Non-pigmented ciliary epithelial cell (primary cell): ENCODE measurements around the gene HIVEP3.

Experiments
- DNase-seq: peaks from one replicate; pipeline ENCODE4 v3.0.0-alpha.2; 2010; ENCODE audit warnings: low read depth

HIVEP3 gene

DNA sequence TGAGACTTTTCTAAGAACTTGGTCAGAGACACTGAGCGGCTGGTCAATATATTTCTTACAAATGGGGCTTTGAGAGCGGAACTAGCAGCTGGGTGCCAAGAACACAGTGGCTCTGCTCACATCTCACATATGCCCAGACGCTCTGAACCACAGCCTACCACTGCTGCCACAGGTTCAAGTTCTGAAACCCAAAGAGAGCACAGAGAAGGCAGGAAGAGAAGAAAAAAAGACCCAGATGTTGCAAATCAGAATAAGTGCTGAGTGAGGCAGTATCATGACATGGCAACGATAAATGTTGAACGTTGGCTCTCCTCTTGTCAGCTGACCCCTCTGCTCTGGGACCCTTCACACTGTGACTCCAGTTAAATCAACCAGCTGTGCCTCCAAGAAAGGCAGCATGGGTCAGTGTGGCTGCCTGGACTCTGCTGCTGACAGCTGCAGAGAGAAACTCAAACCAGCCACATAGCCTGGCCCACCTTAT is 26.4 kb downstream of the HIVEP3 start:
- no peak for DNase-seq

DNA sequence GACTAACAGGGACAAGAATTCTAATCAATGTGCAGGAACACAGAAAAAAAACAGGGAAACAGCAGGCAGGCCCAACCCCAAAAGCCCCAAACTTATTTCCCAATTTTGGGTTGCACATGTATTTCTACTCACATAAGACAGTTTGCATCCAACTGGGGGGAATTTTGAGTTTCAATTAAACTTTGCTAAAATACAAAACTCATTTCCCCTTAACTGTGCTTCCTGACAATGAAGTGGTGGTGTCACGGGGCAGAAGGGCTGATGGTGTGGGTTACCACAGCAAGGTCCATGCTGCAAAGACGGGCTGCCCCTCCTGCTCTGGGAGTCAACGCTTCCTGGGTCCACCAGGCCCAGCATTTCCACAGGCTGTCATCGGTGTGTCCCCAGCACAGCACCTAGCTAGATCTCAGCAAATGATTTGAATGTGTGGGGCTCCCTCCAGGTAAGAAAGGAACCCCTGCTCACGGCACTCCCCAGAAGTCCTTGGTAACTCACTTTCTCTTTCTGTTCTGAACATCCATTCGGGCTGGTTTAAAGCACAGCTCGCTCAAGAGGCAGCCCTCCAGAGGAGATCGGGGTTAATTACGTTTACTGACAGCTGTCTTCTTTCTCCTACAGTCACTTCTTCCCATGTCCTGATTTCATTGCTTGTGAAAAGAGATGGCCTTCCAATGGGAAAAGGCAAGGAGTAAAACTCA is 27.4 kb downstream of the HIVEP3 start:
- no peak for DNase-seq

GRCh38 chr1:41890825-41891198 is 27.9 kb downstream of the HIVEP3 start:
- no peak for DNase-seq

GRCh38 chr1:41889506-41890414 is 29.0 kb downstream of the HIVEP3 start:
- DNase-seq = no peak

DNA sequence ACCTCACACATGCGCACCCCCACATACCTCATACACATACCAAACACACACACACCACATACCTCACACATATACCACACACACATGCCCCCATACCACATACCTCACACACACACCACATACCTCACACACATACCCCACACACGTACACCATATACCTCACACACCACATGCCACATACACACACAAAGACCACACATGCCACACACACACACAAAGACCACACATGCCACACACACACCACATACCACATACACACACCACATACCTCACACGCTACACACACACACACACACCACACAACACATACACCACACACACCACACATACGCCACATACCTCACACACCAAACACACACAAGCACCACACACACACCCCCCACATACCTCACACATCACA is 30.0 kb downstream of the HIVEP3 start:
- no peak for DNase-seq

DNA sequence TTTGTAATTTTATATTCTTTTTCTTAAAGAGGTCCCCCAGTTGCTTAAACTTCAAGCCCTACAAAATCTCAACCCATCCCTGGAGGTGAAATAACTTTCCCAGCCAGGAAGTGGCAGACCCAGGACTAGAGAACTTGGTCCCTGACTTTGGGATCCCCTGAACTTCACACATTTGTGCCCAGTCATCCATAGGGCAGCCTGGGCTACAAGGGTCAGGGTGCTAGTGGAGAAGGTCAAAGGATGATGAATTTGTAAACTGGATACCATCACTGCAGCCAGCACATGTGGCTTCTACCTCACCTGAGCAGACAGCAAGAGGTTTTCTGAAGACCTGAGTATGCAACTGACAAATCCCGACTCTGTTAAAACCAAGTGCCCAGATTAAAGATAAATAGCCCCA is 31.4 kb downstream of the HIVEP3 start:
- DNase-seq = no peak

- no peak for DNase-seq
Measured at GRCh38 chr1:41884256-41885230, 34.2 kb downstream of the HIVEP3 start.

DNA sequence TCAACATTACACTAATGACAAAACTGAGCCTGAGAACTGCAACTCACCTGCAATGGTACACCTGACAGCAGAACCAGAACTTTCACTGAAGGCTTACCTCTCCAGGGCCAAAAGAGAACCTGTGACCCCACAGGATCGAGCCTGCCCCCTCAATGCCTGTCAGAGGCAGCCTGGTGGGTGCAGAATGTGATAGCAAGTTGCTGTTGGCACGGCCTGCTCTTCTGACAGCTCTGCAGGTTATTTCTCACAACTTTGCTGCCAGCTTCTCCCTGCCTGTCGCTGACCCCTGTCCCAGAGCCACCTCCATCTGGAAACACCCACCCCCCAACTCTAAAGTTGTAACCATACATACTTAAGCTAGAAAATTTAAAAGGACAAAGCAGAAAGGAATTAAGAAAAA is 35.2 kb downstream of the HIVEP3 start:
- DNase-seq = no peak

DNA sequence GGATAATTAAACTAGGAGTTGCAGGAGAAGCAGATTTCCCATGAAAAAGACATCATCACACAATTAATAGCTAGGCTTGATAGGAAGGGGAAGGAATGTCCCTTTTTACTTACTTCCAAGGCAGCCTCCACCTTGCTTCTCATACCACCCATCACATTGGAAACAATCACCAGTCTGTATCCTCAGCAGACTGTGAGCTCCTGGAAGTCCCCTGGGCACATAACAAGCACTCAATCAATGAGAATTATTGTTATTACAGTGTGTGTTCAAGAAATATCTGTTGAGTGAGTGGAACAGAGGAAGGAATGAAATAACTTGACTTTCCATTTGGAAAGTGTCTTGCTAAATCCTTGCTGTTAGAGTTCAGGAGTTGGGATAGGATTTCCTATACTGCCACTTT is 36.2 kb downstream of the HIVEP3 start:
- no peak for DNase-seq

- DNase-seq = no peak
Measured at GRCh38 chr1:41882068-41882477, 36.6 kb downstream of the HIVEP3 start.

DNA sequence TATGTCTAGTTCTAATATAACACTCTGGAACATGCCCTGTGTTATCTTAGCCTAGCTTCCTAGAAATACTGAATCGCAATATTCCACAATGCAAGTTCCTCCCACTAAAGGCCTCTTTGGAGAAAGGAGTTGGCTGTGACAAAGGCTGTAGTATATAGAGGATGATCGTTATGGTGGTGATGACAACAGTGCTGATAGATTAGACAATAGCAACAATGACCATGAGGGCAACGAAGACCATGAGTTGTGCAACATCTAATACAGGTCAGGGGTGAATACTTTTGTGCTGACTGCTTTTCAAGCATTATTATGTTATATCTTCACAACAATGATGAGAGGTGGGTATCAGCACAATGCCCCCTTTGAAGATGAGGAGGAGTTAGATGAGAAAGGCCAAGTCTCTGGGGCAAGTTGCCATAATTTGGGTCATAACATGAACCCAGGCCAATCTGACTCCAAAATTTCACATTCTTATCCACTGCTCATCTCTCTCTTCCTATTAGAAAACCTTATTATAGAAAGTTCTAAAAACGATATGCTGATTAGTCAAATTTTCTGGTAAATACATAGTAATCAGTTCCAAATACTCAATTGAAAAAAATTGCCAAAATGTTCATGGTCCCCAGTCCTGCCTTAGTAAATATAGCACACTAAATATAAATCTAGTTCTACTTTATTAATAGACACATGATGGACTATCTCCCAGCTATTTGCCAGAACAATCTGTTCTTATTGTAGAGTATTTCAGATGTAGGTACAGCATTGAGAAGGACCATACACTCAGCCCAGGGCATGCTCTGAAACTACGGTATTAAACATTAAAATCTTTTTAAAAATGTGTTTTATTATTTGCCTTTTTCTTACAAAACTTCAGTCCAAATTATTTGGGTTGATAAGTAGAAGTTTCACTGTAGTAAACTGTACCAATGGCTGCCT is 37.5 kb downstream of the HIVEP3 start:
- DNase-seq = no peak

GRCh38 chr1:41880261-41880660 is 38.5 kb downstream of the HIVEP3 start:
- no peak for DNase-seq

DNA sequence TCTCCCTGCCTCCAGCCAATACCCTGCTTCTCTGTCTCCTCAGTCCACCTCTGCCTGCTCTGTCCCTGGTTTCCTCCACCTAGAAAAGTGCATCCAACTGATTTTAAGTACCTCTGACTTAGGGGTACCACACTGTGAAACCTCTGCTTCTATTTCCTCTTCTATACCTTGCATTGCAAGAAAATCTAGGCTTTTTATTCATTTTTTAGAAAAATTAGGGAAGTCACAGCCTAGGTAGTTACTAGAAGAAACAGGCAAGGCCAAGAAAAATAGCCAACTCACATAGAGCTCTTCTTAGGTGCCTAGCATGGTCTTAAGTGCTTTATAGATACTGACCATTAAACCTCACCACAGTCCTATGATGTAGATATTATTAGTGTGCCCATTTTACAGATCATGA is 39.1 kb downstream of the HIVEP3 start:
- DNase-seq = no peak

GRCh38 chr1:41878911-41879310 is 39.8 kb downstream of the HIVEP3 start:
- DNase-seq = no peak

- DNase-seq = no peak
Measured at GRCh38 chr1:41878495-41878894, 40.2 kb downstream of the HIVEP3 start.

DNA sequence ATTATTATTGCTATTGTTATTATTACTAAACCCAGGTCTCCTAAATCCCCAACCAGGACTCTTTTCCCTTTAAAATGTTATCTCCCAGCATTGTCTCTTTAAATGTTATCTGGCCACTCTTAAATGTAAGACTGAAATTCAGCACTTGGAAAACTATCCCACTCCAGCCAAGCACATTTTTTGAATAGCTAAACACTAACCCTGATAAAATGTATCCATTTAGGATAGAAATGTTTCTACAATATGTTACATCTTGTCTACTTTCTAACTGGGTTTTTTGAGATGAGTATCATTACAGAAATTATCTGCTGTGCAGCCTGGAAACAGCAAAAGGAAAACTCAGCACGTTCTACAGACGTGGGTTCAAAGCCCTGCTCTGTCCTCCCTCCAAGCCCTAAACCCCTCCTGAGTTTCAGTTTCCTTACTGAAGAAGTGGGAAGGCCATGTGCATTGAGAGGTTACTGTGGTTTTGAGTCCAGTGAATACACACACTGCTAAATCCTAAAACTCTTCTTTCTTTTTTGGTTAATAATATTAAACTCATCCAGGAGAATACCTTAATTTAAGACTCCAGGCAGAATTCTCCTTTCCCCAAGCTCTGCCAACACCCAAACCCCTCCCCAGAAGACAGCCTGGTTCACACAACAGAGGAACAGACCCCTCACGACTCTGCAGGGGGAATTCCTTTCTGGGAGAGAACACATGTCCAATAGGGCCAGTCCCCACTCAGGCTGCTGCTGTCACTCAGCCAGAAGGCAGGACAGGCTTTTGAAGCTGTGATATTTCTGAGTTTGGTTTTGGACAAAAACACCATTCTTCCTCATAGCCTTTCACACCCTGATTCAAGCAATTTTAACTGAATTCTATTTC is 41.9 kb downstream of the HIVEP3 start:
- no peak for DNase-seq

DNA sequence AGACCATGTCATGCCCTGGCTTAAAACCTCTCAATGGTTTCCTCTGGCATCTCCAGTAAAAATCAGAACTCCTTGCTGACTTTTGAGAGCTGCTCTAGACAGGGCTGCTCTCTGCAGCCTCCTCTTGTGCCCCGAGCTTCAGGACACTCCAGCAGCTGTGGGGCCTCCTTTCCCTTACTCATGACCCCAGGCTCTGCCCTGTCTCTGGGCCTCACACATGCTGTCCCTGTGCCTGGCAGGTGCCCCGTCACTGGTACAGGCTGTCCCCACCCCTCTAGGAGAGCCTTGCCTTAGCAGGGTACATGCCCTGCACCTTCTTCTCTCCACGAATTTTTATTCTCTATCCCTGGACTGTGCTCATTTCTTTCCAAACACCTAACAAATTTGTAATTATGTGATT is 43.2 kb downstream of the HIVEP3 start:
- no peak for DNase-seq

GRCh38 chr1:41874903-41875411 is 43.8 kb downstream of the HIVEP3 start:
- DNase-seq = no peak

DNA sequence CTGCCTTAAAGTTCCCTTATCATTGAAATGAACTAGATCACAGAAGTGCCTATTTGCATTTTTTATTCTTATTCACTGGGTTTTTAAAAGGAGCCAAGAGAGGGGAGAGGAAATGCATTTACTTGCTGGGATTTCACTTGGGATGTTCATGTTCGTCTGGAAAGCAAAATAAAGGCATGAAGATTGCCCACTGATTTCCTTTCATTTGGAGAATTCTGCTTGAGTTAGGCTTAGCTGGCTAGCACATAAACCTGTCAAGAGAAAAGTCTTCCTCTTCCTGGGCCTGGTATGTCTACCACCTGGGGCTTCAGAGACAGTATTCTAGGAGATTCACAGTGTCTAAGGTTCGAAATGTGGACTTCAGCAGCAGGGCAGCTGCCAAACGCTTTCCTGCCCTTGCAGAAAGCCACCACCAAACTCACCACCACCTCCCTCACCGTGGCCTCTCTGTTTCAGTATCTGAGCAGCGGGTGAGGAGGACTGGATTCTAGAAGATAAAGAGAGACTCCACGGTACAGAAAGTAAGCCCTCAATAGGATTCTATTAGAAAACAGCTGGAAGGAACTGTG is 44.5 kb downstream of the HIVEP3 start:
- DNase-seq = no peak
